DND-41 (cell line): ENCODE measurements around the gene NLGN1.

ENCODE experiments used
- EZH2 ChIP-seq: IDR thresholded peaks from 3 replicates; pipeline ENCODE4 v1.6.1; 2012; ENCODE audit warnings: borderline replicate concordance, low read depth, mild to moderate bottlenecking, moderate library complexity, low read length, inconsistent platforms; ENCODE audit not compliant: severe bottlenecking
- TF ChIP-seq, protein P1 (sequence below): IDR thresholded peaks from 2 replicates; pipeline ENCODE4 v1.5.1; 2012; ENCODE audit warnings: borderline replicate concordance, low read length, moderate library complexity, mild to moderate bottlenecking; ENCODE audit not compliant: poor library complexity, severe bottlenecking; ENCODE audit errors: extremely low read depth

- no peak for TF ChIP-seq EZH2
- TF ChIP-seq, protein P1, sequence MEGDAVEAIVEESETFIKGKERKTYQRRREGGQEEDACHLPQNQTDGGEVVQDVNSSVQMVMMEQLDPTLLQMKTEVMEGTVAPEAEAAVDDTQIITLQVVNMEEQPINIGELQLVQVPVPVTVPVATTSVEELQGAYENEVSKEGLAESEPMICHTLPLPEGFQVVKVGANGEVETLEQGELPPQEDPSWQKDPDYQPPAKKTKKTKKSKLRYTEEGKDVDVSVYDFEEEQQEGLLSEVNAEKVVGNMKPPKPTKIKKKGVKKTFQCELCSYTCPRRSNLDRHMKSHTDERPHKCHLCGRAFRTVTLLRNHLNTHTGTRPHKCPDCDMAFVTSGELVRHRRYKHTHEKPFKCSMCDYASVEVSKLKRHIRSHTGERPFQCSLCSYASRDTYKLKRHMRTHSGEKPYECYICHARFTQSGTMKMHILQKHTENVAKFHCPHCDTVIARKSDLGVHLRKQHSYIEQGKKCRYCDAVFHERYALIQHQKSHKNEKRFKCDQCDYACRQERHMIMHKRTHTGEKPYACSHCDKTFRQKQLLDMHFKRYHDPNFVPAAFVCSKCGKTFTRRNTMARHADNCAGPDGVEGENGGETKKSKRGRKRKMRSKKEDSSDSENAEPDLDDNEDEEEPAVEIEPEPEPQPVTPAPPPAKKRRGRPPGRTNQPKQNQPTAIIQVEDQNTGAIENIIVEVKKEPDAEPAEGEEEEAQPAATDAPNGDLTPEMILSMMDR: no peak
Observed at GRCh38 chr3:173870976-173871375, 473.4 kb downstream of the NLGN1 start.
